CD14-positive monocyte (primary cell): ENCODE data around the gene CHFR. TPM values are rescaled to one million over a fixed set of nuclear protein-coding genes. Genes with fewer than 3 reads are reported as not detected.
"Not testable (repeated sequence)": the region's sequence is repeated elsewhere in the genome, so short reads cannot be mapped to it uniquely, and the experiment has no call there.

Source experiments
- DNase-seq, 3 donors: peaks; one replicate each; pipeline ENCODE4 v3.0.0-alpha.2; 2011 to 2022
- H2AFZ ChIP-seq: 2 replicates; pipeline ENCODE4 v1.6.0; 2012; ENCODE audit warnings: mild to moderate bottlenecking, low read depth, low read length, inconsistent platforms; ENCODE audit not compliant: insufficient read depth, poor library complexity, severe bottlenecking
- H3K27ac ChIP-seq, 2 donors: 1 replicate in 1 of 2; 2 replicates in 1 of 2; pipeline ENCODE4 v1.5.1; 2012 to 2013; ENCODE audit warnings: low read length in 2 of 2, control low read depth in 1 of 2, inconsistent platforms in 1 of 2, low read depth in 1 of 2, mild to moderate bottlenecking in 1 of 2
- H3K27me3 ChIP-seq, 2 donors: one replicate each; pipeline versions ENCODE4 v1.6.0 to v1.6.1; 2011 to 2013; ENCODE audit warnings: low read length in 2 of 2; ENCODE audit not compliant: control insufficient read depth in 2 of 2, insufficient read depth in 2 of 2
- H3K36me3 ChIP-seq, 2 donors: replicated peaks in 1 of 2; 1 replicate in 1 of 2; 2 replicates in 1 of 2; pipeline versions ENCODE4 v1.5.1 to v1.6.1; 2012 to 2013; ENCODE audit warnings: low read length in 2 of 2, control low read depth in 1 of 2, inconsistent platforms in 1 of 2, mild to moderate bottlenecking in 1 of 2; ENCODE audit not compliant: insufficient read depth in 2 of 2, control insufficient read depth in 1 of 2
- H3K4me1 ChIP-seq, 2 donors: 1 replicate in 1 of 2; 2 replicates in 1 of 2; pipeline versions ENCODE4 v1.5.1 to v1.6.1; 2012 to 2013; ENCODE audit warnings: low read length in 2 of 2, control low read depth in 1 of 2, inconsistent platforms in 1 of 2, mild to moderate bottlenecking in 1 of 2, moderate library complexity in 1 of 2; ENCODE audit not compliant: insufficient read depth in 2 of 2, control insufficient read depth in 1 of 2
- H3K4me2 ChIP-seq: replicated peaks from 2 replicates; pipeline ENCODE3; 2012; ENCODE audit warnings: low read length, moderate library complexity, mild to moderate bottlenecking; ENCODE audit not compliant: poor library complexity, severe bottlenecking; ENCODE audit errors: extremely low read depth
- H3K4me3 ChIP-seq, 3 experiments: fragments of 200-600 bp in 1 of 3; sonication (generic) in 1 of 3; replicated peaks in 1 of 3; 1 replicate in 2 of 3; 2 replicates in 1 of 3; pipeline ENCODE4 v1.5.1; 2011 to 2013; ENCODE audit warnings: low read length in 3 of 3, mild to moderate bottlenecking in 3 of 3, control low read depth in 2 of 3, low read depth in 2 of 3, inconsistent platforms in 1 of 3, moderate library complexity in 1 of 3
- H3K79me2 ChIP-seq: 2 replicates; pipeline ENCODE4 v1.6.0; 2012; ENCODE audit warnings: mild to moderate bottlenecking, control low read depth, inconsistent platforms, low read length, moderate library complexity; ENCODE audit not compliant: insufficient read depth
- H3K9ac ChIP-seq: 2 replicates; pipeline ENCODE4 v1.6.0; 2017; ENCODE audit warnings: low read length, mild to moderate bottlenecking; ENCODE audit not compliant: insufficient read depth, poor library complexity, severe bottlenecking
- H3K9me3 ChIP-seq, 2 donors: replicated peaks in 1 of 2; 1 replicate in 1 of 2; 2 replicates in 1 of 2; pipeline versions ENCODE4 v1.5.1 to v1.6.1; 2012 to 2013; ENCODE audit warnings: low read length in 2 of 2, control low read depth in 1 of 2; ENCODE audit not compliant: control insufficient read depth in 1 of 2, insufficient read depth in 1 of 2
- H4K20me1 ChIP-seq: 2 replicates; pipeline ENCODE4 v1.6.0; 2012; ENCODE audit warnings: mild to moderate bottlenecking, low read length, control low read depth, moderate library complexity; ENCODE audit not compliant: insufficient read depth
- H3K27ac Mint-ChIP-seq, 7 donors: one replicate each; pipeline ENCODE4 v1.8.0; 2020; ENCODE audit warnings: mild to moderate bottlenecking in 7 of 7, mixed read lengths in 7 of 7, moderate library complexity in 6 of 7, inconsistent platforms in 2 of 7
- H3K27me3 Mint-ChIP-seq, 3 donors: one replicate each; pipeline ENCODE4 v1.8.0; 2021 to 2022; ENCODE audit warnings: low read depth in 3 of 3, mild to moderate bottlenecking in 3 of 3, mixed read lengths in 3 of 3, moderate library complexity in 3 of 3, inconsistent platforms in 1 of 3
- H3K36me3 Mint-ChIP-seq, 2 donors: one replicate each; pipeline ENCODE4 v1.8.0; 2020; ENCODE audit warnings: mixed read lengths in 2 of 2, inconsistent platforms in 1 of 2, mild to moderate bottlenecking in 1 of 2
- H3K4me1 Mint-ChIP-seq: one replicate; pipeline ENCODE4 v1.8.0; 2020; ENCODE audit warnings: mild to moderate bottlenecking, mixed read lengths
- H3K4me3 Mint-ChIP-seq, 2 donors: one replicate each; pipeline ENCODE4 v1.8.0; 2020; ENCODE audit warnings: mild to moderate bottlenecking in 2 of 2, mixed read lengths in 2 of 2, moderate library complexity in 1 of 2
- H3K9me3 Mint-ChIP-seq, 7 donors: one replicate each; pipeline ENCODE4 v1.8.0; 2020 to 2022; ENCODE audit warnings: mixed read lengths in 7 of 7, mild to moderate bottlenecking in 6 of 7, moderate library complexity in 6 of 7, inconsistent platforms in 2 of 7
- WGBS: methylation state at CpG from one replicate; pipeline ENCODE4 v1.1.5; 2013; ENCODE audit warnings: missing lambda C conversion rate; ENCODE audit not compliant: insufficient coverage; 5-methylcytosine and 5-hydroxymethylcytosine counted together
- intact Hi-C, 2 donors: fragments of 100-400 bp; cut with micrococcal nuclease; formaldehyde crosslinking; loops; one replicate each; pipeline versions ENCODE4 v1.15.0 to v1.15.1; 2023
- polyA plus RNA-seq, 3 donors: library from polyadenylated mRNA; depleted of rRNA in 1 of 3; unstranded in 2 of 3; stranded (reverse) in 1 of 3; fragments of 300-500 nt in 2 of 3; fragments of >200 nt in 1 of 3; fragmentation: Illumina TruSeq in 2 of 3; gene quantifications; 1 replicate in 2 of 3; 2 replicates in 1 of 3; pipeline ENCODE4 v1.2.3, GENCODE V29; 2012 to 2021
- TF ChIP-seq, protein P1 (sequence below): fragments of 200-600 bp; IDR thresholded peaks from one replicate; pipeline ENCODE4 v1.8.0; 2022; ENCODE audit warnings: antibody characterized with exemption, mild to moderate bottlenecking

The CHFR gene
- polyA plus RNA-seq, 3 donors: 28.0 to 76.3 (median 39.3) TPM

GRCh38 chr12:132909030-132909368 is 21.6 kb upstream of the CHFR start:
- Mint-ChIP-seq H3K9me3 (peaks cover 45 to 97% (median 88%) of the 10 kb centered on the region in 7 donors), H3K4me3 (peak overlapping the region; percentile 80 to 94), H3K4me1 (peaks cover 16% of the 10 kb centered on the region), H3K27me3 (peaks cover 43 to 58% (median 55%) of the 10 kb centered on the region in 3 donors), H3K36me3 (peaks cover 0 to 3% of the 10 kb centered on the region in 2 donors), H3K27ac (peak overlapping the region in 2 of 7 donors; percentile 21 to 50)
- peak overlapping the region; percentile 13 to 76 (median 45) for H3K4me3 ChIP-seq
- no peak for DNase-seq
- H3K27me3 ChIP-seq: peaks cover 15 to 52% of the 10 kb centered on the region in 2 donors
- no peaks in the 10 kb centered on the region for H3K36me3 ChIP-seq
- H3K9me3 ChIP-seq: peaks cover 81 to 85% of the 10 kb centered on the region in 2 donors
- under 1% methylated on average over 18 of the region's 22 CpGs for WGBS
- peaks cover 13 to 17% of the 10 kb centered on the region in 2 donors for H3K4me1 ChIP-seq
- peak overlapping the region; percentile 83 for H3K4me2 ChIP-seq
- no peak overlapping the region for H3K27ac ChIP-seq
- peak overlapping the region; percentile 32 for H3K9ac ChIP-seq
- H2AFZ ChIP-seq: peak overlapping the region; percentile 89
- intact Hi-C loops: loop anchor here in 1 of 2 donors (5.0 to 10.0 kb wide), 2 partner anchors 126 to 173 kb away; partner anchors contain the start of genes ZNF140 and ZNF84
- H4K20me1 ChIP-seq: no peaks in the 10 kb centered on the region
- TF ChIP-seq, protein P1, sequence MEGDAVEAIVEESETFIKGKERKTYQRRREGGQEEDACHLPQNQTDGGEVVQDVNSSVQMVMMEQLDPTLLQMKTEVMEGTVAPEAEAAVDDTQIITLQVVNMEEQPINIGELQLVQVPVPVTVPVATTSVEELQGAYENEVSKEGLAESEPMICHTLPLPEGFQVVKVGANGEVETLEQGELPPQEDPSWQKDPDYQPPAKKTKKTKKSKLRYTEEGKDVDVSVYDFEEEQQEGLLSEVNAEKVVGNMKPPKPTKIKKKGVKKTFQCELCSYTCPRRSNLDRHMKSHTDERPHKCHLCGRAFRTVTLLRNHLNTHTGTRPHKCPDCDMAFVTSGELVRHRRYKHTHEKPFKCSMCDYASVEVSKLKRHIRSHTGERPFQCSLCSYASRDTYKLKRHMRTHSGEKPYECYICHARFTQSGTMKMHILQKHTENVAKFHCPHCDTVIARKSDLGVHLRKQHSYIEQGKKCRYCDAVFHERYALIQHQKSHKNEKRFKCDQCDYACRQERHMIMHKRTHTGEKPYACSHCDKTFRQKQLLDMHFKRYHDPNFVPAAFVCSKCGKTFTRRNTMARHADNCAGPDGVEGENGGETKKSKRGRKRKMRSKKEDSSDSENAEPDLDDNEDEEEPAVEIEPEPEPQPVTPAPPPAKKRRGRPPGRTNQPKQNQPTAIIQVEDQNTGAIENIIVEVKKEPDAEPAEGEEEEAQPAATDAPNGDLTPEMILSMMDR: no peak
- no peaks in the 10 kb centered on the region for H3K79me2 ChIP-seq

- Histone ChIP-seq H3K79me2 (no peaks in the 10 kb centered on the region), H3K27me3 (peaks cover 15 to 52% of the 10 kb centered on the region in 2 donors), H3K9me3 (peaks cover 78 to 89% of the 10 kb centered on the region in 2 donors), H3K4me2 (peak overlapping the region; percentile 83), H4K20me1 (no peaks in the 10 kb centered on the region), H3K4me3 (peak overlapping the region; percentile 13 to 76 (median 45)), H3K27ac (no peak overlapping the region), H3K9ac (peak overlapping the region; percentile 32), H2AFZ (peak overlapping the region; percentile 89), H3K4me1 (peaks cover 13 to 17% of the 10 kb centered on the region in 2 donors), H3K36me3 (no peaks in the 10 kb centered on the region)
- DNase-seq: peak; percentile 56 to 66 (median 66)
- Mint-ChIP-seq H3K4me1 (peaks cover 16% of the 10 kb centered on the region), H3K27ac (peak overlapping the region in 5 of 7 donors; percentile 21 to 90 (median 70)), H3K27me3 (peaks cover 43 to 59% (median 58%) of the 10 kb centered on the region in 3 donors), H3K4me3 (peak overlapping the region; percentile 80 to 94), H3K36me3 (peaks cover 0 to 3% of the 10 kb centered on the region in 2 donors), H3K9me3 (peaks cover 46 to 97% (median 88%) of the 10 kb centered on the region in 7 donors)
- TF ChIP-seq, protein P1: no peak
- intact Hi-C loops: loop anchor here in 1 of 2 donors (1.0 to 10.0 kb wide), 3 partner anchors 21 to 174 kb away; partner anchors contain the start of genes CHFR, ZNF140 and ZNF84
- under 1% methylated on average over 84 of the region's 85 CpGs for WGBS
These were observed 21.0 kb upstream of the CHFR start for GRCh38 chr12:132908145-132909029.

DNA sequence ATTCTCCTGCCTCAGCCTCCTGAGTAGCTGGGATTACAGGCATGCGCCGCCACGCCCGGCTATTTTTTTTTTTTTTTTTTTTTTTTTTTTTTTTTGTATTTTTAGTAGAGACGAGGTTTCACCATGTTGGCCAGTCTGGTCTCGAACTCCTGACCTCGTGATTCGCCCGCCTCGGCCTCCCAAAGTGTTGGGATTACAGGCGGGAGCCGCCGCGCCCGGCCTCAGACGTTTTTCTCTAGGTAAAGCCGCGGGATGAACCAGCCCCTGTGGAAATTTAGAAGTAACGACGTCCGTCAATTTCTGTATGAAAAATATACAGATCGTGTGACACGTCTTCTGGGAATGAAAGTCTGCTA is 20.4 kb upstream of the CHFR start:
- WGBS: 6% methylated on average over 19 of the region's 23 CpGs
- Histone ChIP-seq H2AFZ (peak overlapping the region; percentile 89), H3K9me3 (peaks cover 78 to 89% of the 10 kb centered on the region in 2 donors), H3K4me3 (peak overlapping the region in 1 of 3 experiments; percentile 76), H3K4me1 (peaks cover 13 to 17% of the 10 kb centered on the region in 2 donors), H3K4me2 (peak overlapping the region; percentile 83), H3K27me3 (peaks cover 15 to 52% of the 10 kb centered on the region in 2 donors)
- not testable (repeated sequence) for H3K36me3 ChIP-seq, H3K79me2 ChIP-seq, DNase-seq, H3K27ac ChIP-seq, H4K20me1 ChIP-seq, H3K9ac ChIP-seq, H3K27ac Mint-ChIP-seq, H3K36me3 Mint-ChIP-seq
- intact Hi-C loops: loop anchor here in 1 of 2 donors (1.0 to 10.0 kb wide), 4 partner anchors 20 to 175 kb away; partner anchors contain the start of genes CHFR, GOLGA3, ZNF140 and ZNF84
- peaks cover 44 to 97% (median 86%) of the 10 kb centered on the region in 7 donors for H3K9me3 Mint-ChIP-seq
- H3K4me3 Mint-ChIP-seq: peak overlapping the region; percentile 80 to 94
- peaks cover 43 to 59% (median 58%) of the 10 kb centered on the region in 3 donors for H3K27me3 Mint-ChIP-seq
- peaks cover 16% of the 10 kb centered on the region for H3K4me1 Mint-ChIP-seq
